GM23248 (cell line): Measurements from ENCODE around the gene PCED1B.

Source experiments
- EZH2 ChIP-seq: fragments of 200-600 bp; sonication (generic); IDR thresholded peaks from 2 replicates; pipeline ENCODE4 v1.6.1; 2018; ENCODE audit warnings: antibody characterized with exemption, mild to moderate bottlenecking; ENCODE audit not compliant: insufficient read depth, poor library complexity, severe bottlenecking
- EZH2phosphoT487 ChIP-seq: fragments of 200-600 bp; sonication (generic); IDR thresholded peaks from 2 replicates; pipeline ENCODE4 v1.6.1; 2018; ENCODE audit warnings: antibody characterized with exemption, moderate library complexity, mild to moderate bottlenecking, low read depth; ENCODE audit not compliant: insufficient read depth

DNA sequence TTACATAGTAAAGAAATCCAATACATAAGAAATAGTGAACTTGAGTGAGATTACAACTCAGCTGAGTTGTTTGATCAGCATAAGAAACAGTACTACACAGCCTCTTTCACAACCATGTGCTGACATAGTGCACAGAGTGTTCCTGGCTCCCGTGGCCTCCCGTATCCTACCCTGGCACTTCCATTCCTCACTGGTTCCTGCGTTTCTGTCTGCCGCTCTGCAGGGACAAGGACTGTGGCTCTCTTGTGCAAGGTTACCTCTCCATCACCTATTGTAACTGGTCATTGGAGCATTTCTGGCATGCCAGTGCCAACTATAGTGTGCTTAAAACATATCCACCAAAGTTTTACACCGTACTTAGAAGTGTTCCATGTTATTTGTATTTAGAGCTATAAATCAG is 46.3 kb upstream of the PCED1B start:
- TF ChIP-seq EZH2phosphoT487 (no peak), EZH2 (no peak)
